Glutamatergic neuron (in vitro differentiated cells): ENCODE measurements around the gene SRGAP3. TPM values are rescaled to one million over a fixed set of nuclear protein-coding genes. Genes with fewer than 3 reads are reported as not detected.
A peak's percentile ranks its signal among the peaks of the same experiment; 100 is the strongest.

Source experiments
- DNase-seq: peaks from one replicate; pipeline ENCODE4 v3.0.0; 2022
- H3K27ac Mint-ChIP-seq: one replicate; pipeline ENCODE4 v1.8.0; 2020; ENCODE audit warnings: mild to moderate bottlenecking, mixed read lengths, inconsistent platforms; ENCODE audit not compliant: unreplicated experiment
- H3K27me3 Mint-ChIP-seq: one replicate; pipeline ENCODE4 v1.8.0; 2020; ENCODE audit warnings: mild to moderate bottlenecking, moderate library complexity, mixed read lengths, inconsistent platforms; ENCODE audit not compliant: unreplicated experiment
- H3K36me3 Mint-ChIP-seq: one replicate; pipeline ENCODE4 v1.8.0; 2020; ENCODE audit warnings: mild to moderate bottlenecking, mixed read lengths, inconsistent platforms; ENCODE audit not compliant: unreplicated experiment
- H3K4me1 Mint-ChIP-seq: one replicate; pipeline ENCODE4 v1.8.0; 2020; ENCODE audit warnings: mild to moderate bottlenecking, low read depth, mixed read lengths, inconsistent platforms; ENCODE audit not compliant: unreplicated experiment
- H3K4me3 Mint-ChIP-seq: one replicate; pipeline ENCODE4 v1.8.0; 2020; ENCODE audit warnings: mild to moderate bottlenecking, mixed read lengths, inconsistent platforms; ENCODE audit not compliant: unreplicated experiment
- H3K9me3 Mint-ChIP-seq: one replicate; pipeline ENCODE4 v1.8.0; 2020; ENCODE audit warnings: mild to moderate bottlenecking, moderate library complexity, mixed read lengths, inconsistent platforms; ENCODE audit not compliant: unreplicated experiment
- CTCF ChIP-seq: fragments of 200-600 bp; sonication (generic); IDR thresholded peaks from one replicate; pipeline ENCODE4 v1.5.0; 2021; ENCODE audit not compliant: partially characterized antibody, unreplicated experiment
- total RNA-seq: library from RNA; stranded (reverse); fragmentation: NEBNext Ultra II Directional; extraction: Animal tissue kit (Norgen Biotek cat#: 25700); gene quantifications from one replicate; pipeline ENCODE4 v1.2.1, GENCODE V29; 2021; ENCODE audit not compliant: unreplicated experiment

SRGAP3 gene
- total RNA-seq, 1 donor from 2014 or later: 197 TPM

GRCh38 chr3:8942746-8943488, 306.5 kb downstream of the SRGAP3 start:
- H3K9me3 Mint-ChIP-seq: no peaks in the 10 kb centered on the region

GRCh38 chr3:8942115-8942514, 307.3 kb downstream of the SRGAP3 start:
- H3K4me3 Mint-ChIP-seq: no peak overlapping the region
- TF ChIP-seq CTCF: no peak
- H3K36me3 Mint-ChIP-seq: peaks cover 15% of the 10 kb centered on the region
- H3K9me3 Mint-ChIP-seq: no peaks in the 10 kb centered on the region
- no peaks in the 10 kb centered on the region for H3K27me3 Mint-ChIP-seq
- peak overlapping the region; percentile 78 for H3K27ac Mint-ChIP-seq
- DNase-seq: no peak
- peaks cover 3% of the 10 kb centered on the region for H3K4me1 Mint-ChIP-seq

More at GRCh38 chr3:8942746-8943488, 306.5 kb downstream of the SRGAP3 start:
- H3K36me3 Mint-ChIP-seq: peaks cover 15% of the 10 kb centered on the region
- DNase-seq: no peak
- H3K4me1 Mint-ChIP-seq: no peaks in the 10 kb centered on the region
- H3K27ac Mint-ChIP-seq: no peak overlapping the region
- no peak for TF ChIP-seq CTCF
- no peak overlapping the region for H3K4me3 Mint-ChIP-seq
- H3K27me3 Mint-ChIP-seq: no peaks in the 10 kb centered on the region

- no peak overlapping the region for H3K27ac Mint-ChIP-seq
- peaks cover 5% of the 10 kb centered on the region for H3K4me1 Mint-ChIP-seq
- no peaks in the 10 kb centered on the region for H3K9me3 Mint-ChIP-seq
- no peak overlapping the region for H3K4me3 Mint-ChIP-seq
- H3K27me3 Mint-ChIP-seq: no peaks in the 10 kb centered on the region
- no peak for DNase-seq
- TF ChIP-seq CTCF: peak; percentile 31
- H3K36me3 Mint-ChIP-seq: peaks cover 5% of the 10 kb centered on the region
Observed at GRCh38 chr3:8938021-8938420, 311.4 kb downstream of the SRGAP3 start.

GRCh38 chr3:8937064-8938020, 312.1 kb downstream of the SRGAP3 start:
- H3K9me3 Mint-ChIP-seq: no peaks in the 10 kb centered on the region
- peaks cover 5% of the 10 kb centered on the region for H3K4me1 Mint-ChIP-seq

More at GRCh38 chr3:8937064-8938020, 312.1 kb downstream of the SRGAP3 start:
- Mint-ChIP-seq H3K36me3 (no peaks in the 10 kb centered on the region), H3K27ac (no peak overlapping the region), H3K27me3 (no peaks in the 10 kb centered on the region), H3K4me3 (no peak overlapping the region)
- TF ChIP-seq CTCF: no peak
- DNase-seq: no peak
